Left ventricle myocardium inferior (tissue), 1 donor: ENCODE measurements around the gene RPRD2. TPM values are rescaled to one million over a fixed set of nuclear protein-coding genes. Genes with fewer than 3 reads are reported as not detected.
"Not testable (repeated sequence)": the region's sequence is repeated elsewhere in the genome, so short reads cannot be mapped to it uniquely, and the experiment has no call there.

Experiments used
- DNase-seq: peaks from one replicate; pipeline ENCODE4 v3.0.0-alpha.2; 2020
- H3K27ac ChIP-seq: fragments of 200-600 bp; replicated peaks from 2 replicates; pipeline ENCODE4 v1.8.0; 2021
- H3K27me3 ChIP-seq: fragments of 200-600 bp; 2 replicates; pipeline ENCODE4 v1.8.0; 2021; ENCODE audit warnings: low read depth
- H3K36me3 ChIP-seq: fragments of 200-600 bp; 2 replicates; pipeline ENCODE4 v1.8.0; 2021
- H3K4me1 ChIP-seq: fragments of 200-600 bp; 2 replicates; pipeline ENCODE4 v1.8.0; 2021
- H3K4me3 ChIP-seq: fragments of 200-600 bp; 2 replicates; pipeline ENCODE4 v1.8.0; 2021; ENCODE audit warnings: mild to moderate bottlenecking, moderate library complexity
- H3K9me3 ChIP-seq: fragments of 200-600 bp; replicated peaks from 2 replicates; pipeline ENCODE4 v1.8.0; 2021
- intact Hi-C: fragments of 100-400 bp; cut with micrococcal nuclease; formaldehyde crosslinking; loops from one replicate; pipeline ENCODE4 v1.11.0; 2022
- long read RNA-seq: library from polyadenylated mRNA; unstranded; transcript quantifications from one replicate; pipeline ENCODE4 v2.0.0, GENCODE V29; 2021
- total RNA-seq: library from RNA; stranded (reverse); fragmentation: NEBNext Ultra II Directional; extraction: Animal tissue kit (Norgen Biotek cat#: 25700); gene quantifications from one replicate; pipeline ENCODE4 v1.2.1, GENCODE V29; 2021
- TF ChIP-seq, protein P1 (sequence below): fragments of 200-600 bp; IDR thresholded peaks from 2 replicates; pipeline ENCODE4 v1.8.0; 2021; ENCODE audit warnings: antibody characterized with exemption, mild to moderate bottlenecking, borderline replicate concordance
- donor health status: DM: no; HTN: yes; CAD: no; lungs with severe emphysema.

RPRD2 gene
- 22.9 TPM for total RNA-seq
- long read RNA-seq, full-length matches to known transcripts = 1 of 14 reads
- long read RNA-seq, partial matches to known transcripts = 0 of 14 reads
- long read RNA-seq, other reads (novel, unspliced or antisense) = 13 of 14 reads

DNA sequence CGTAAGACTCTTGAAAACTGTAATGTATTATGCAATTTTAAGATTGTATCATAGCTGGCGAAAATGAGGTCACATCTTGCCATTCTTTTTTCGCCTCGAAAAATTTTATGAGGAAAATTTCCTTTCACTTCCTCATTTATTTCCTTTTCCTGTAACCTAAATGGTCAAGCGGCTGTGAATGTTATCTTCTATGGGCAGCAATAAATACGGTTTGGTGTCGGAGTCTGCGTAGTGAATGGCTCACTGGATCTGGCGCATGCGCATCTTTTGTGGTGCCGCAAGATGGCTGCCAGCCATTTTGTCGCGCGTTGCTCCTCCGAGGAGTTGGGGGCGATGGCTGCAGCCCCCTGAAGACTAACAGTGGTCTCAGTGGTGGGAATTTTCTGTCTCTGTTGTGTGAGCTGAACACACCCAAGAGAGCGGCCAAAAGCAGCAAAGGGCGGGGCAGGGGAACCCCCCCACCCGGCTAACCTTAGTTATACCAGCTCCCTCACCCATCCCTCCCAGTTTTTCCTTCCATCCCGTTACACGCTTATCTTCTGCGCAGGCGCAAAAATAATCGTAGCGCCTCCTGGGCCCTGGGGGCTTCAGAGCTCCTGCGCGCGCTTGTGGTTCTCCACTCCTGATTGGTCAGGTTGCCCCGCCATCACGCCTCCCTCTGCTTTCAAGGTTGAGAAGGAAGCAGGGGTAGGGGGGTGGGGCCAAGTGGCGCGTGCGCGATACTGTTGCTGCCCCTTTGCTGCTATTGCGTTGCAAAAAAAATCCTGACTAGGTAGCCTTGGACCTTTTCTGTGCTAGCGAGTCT, at the start of gene RPRD2:
Gene RPRD2 (plus strand): TSS at position 722 of the 805 bp plus-strand sequence. CDS start 568 bp downstream, outside the sequence.
- H3K27ac ChIP-seq = peak within 1 kb of the TSS; percentile 99

DNA sequence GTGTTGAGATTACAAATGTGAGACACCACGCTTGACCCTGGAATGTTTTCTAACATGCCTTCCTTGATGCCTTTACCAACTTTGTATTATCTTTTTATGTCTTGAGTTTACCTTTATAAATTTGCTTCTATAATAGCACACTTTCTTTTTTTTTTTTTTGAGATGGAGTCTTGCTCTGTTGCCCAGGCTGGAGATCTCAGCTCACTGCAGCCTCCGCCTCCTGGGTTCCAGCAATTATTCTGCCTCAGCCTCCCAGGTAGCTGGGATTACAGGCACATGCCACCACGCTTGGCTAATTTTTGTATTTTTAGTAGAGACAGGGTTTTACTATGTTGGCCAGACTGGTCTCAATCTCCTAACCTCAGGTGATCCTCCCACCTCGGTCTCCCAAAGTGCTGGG, 49.3 kb upstream of the RPRD2 start:
- intact Hi-C loops, H3K27me3 ChIP-seq, H3K4me3 ChIP-seq, H3K36me3 ChIP-seq, DNase-seq, H3K4me1 ChIP-seq, H3K27ac ChIP-seq, H3K9me3 ChIP-seq: not testable (repeated sequence)

More for the DNA sequence above, at the start of gene RPRD2:
- no peaks in the 10 kb centered on the region for H3K36me3 ChIP-seq
- no peaks in the 10 kb centered on the region for H3K9me3 ChIP-seq
- peaks cover 37% of the 10 kb centered on the region for H3K4me1 ChIP-seq
- peak within 1 kb of the TSS; percentile 89 for H3K4me3 ChIP-seq
- no peaks in the 10 kb centered on the region for H3K27me3 ChIP-seq
- TF ChIP-seq, protein P1, sequence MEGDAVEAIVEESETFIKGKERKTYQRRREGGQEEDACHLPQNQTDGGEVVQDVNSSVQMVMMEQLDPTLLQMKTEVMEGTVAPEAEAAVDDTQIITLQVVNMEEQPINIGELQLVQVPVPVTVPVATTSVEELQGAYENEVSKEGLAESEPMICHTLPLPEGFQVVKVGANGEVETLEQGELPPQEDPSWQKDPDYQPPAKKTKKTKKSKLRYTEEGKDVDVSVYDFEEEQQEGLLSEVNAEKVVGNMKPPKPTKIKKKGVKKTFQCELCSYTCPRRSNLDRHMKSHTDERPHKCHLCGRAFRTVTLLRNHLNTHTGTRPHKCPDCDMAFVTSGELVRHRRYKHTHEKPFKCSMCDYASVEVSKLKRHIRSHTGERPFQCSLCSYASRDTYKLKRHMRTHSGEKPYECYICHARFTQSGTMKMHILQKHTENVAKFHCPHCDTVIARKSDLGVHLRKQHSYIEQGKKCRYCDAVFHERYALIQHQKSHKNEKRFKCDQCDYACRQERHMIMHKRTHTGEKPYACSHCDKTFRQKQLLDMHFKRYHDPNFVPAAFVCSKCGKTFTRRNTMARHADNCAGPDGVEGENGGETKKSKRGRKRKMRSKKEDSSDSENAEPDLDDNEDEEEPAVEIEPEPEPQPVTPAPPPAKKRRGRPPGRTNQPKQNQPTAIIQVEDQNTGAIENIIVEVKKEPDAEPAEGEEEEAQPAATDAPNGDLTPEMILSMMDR = no peak
- DNase-seq = peak; percentile 100
- intact Hi-C loops = no loop called here

DNA sequence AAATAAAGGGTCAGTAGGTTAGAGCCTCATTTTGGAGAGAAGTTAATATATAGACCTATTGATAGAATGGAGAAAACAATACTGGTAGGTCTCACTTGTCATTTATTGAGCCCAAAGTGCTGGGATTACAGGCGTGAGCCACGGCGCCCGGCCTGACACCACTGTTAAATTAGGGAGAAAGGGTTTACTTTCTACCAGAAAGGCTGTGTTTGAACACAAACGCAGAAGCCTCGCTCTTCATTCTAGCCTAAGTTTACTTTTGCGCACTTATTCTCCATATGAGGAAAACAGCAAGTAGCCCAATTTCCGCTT, 43.3 kb upstream of the RPRD2 start:
- no peak for DNase-seq
- intact Hi-C loops = no loop called here
- Histone ChIP-seq H3K4me1 (peaks cover 28% of the 10 kb centered on the region), H3K36me3 (peaks cover 17% of the 10 kb centered on the region), H3K27ac (peak overlapping the region; percentile 95), H3K9me3 (no peaks in the 10 kb centered on the region), H3K4me3 (peak overlapping the region; percentile 78), H3K27me3 (no peaks in the 10 kb centered on the region)
- TF ChIP-seq, protein P1 = no peak

- H3K27ac ChIP-seq = peak overlapping the region; percentile 95
- intact Hi-C loops = no loop called here
- H3K4me1 ChIP-seq = peaks cover 28% of the 10 kb centered on the region
Observed at GRCh38 chr1:150321826-150322166, 42.2 kb upstream of the RPRD2 start.

GRCh38 chr1:150322310-150322709, 41.6 kb upstream of the RPRD2 start:
- H3K27ac ChIP-seq = no peak overlapping the region
- no peak for DNase-seq
- no peaks in the 10 kb centered on the region for H3K27me3 ChIP-seq
- H3K4me3 ChIP-seq = peak overlapping the region; percentile 78
- no peaks in the 10 kb centered on the region for H3K9me3 ChIP-seq
- peaks cover 33% of the 10 kb centered on the region for H3K36me3 ChIP-seq
- H3K4me1 ChIP-seq = peaks cover 28% of the 10 kb centered on the region
- TF ChIP-seq, protein P1 = no peak
- intact Hi-C loops = no loop called here

More at GRCh38 chr1:150321826-150322166, 42.2 kb upstream of the RPRD2 start:
- Histone ChIP-seq H3K27me3 (no peaks in the 10 kb centered on the region), H3K9me3 (no peaks in the 10 kb centered on the region), H3K36me3 (peaks cover 28% of the 10 kb centered on the region), H3K4me3 (peak overlapping the region; percentile 78)
- no peak for DNase-seq
- TF ChIP-seq, protein P1 = no peak

DNA sequence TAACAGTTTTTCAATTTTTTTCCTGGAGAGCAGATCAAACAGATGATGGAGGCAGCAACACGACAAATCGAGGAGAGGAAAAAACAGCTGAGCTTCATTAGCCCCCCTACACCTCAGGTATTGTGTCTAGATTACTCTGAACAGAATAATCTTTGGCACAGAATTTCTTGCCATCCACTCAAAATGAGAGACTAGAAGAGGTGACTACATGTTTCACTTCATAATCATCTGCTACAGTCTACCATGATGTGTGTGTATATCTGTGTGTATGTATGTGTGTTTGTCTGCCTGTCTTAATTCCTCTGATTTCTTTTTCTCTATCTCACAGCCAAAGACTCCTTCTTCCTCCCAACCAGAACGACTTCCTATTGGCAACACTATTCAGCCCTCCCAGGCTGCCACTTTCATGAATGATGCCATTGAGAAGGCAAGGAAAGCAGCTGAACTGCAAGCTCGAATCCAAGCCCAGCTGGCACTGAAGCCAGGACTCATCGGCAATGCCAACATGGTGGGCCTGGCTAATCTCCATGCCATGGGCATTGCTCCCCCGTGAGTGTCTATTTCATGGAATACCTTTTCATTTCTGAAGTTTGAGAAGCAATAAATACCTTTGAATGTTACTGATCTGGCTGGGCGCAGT, 31.2 kb upstream of the RPRD2 start:
- intact Hi-C loops = no loop called here
- no peak for DNase-seq

More for the DNA sequence above, 31.2 kb upstream of the RPRD2 start:
- Histone ChIP-seq H3K27ac (no peak overlapping the region), H3K36me3 (peaks cover 100% of the 10 kb centered on the region), H3K4me3 (no peak overlapping the region), H3K9me3 (no peaks in the 10 kb centered on the region), H3K4me1 (no peaks in the 10 kb centered on the region), H3K27me3 (no peaks in the 10 kb centered on the region)
- TF ChIP-seq, protein P1 = no peak
